GM21717 (cell line): ENCODE results near the gene CWF19L1.
"Not testable (repeated sequence)": the region's sequence is repeated elsewhere in the genome, so short reads cannot be mapped to it uniquely, and the experiment has no call there.

Source experiments
- ATAC-seq: cut with Tn5 transposase; IDR thresholded peaks from one replicate; pipeline ENCODE4 v1.9.1; 2021; ENCODE audit warnings: mild to moderate bottlenecking, moderate library complexity; ENCODE audit not compliant: unreplicated experiment

The CWF19L1 gene

GRCh38 chr10:100267239-100268104 is at the start of gene CWF19L1:
TSS of gene CWF19L1 (minus strand) at chr10:100267638. CDS start at chr10:100267593, 45 bp downstream.
- ATAC-seq: peak; percentile 75

GRCh38 chr10:100315615-100316014 is 48.2 kb upstream of the CWF19L1 start:
- ATAC-seq: no peak

- ATAC-seq: no peak
Observed at GRCh38 chr10:100311298-100311697, 43.9 kb upstream of the CWF19L1 start.

- no peak for ATAC-seq
Observed at GRCh38 chr10:100307684-100308083, 40.2 kb upstream of the CWF19L1 start.

- ATAC-seq: no peak
Observed at GRCh38 chr10:100306861-100307260, 39.4 kb upstream of the CWF19L1 start.

GRCh38 chr10:100304414-100304813 is 37.0 kb upstream of the CWF19L1 start:
- ATAC-seq: no peak

GRCh38 chr10:100303724-100304319 is 36.4 kb upstream of the CWF19L1 start:
- no peak for ATAC-seq

GRCh38 chr10:100301123-100301522 is 33.7 kb upstream of the CWF19L1 start:
- not testable (repeated sequence) for ATAC-seq

GRCh38 chr10:100297242-100297641 is 29.8 kb upstream of the CWF19L1 start:
- no peak for ATAC-seq

- no peak for ATAC-seq
Observed at GRCh38 chr10:100293066-100293465, 25.6 kb upstream of the CWF19L1 start.

- ATAC-seq: not testable (repeated sequence)
Observed at GRCh38 chr10:100292300-100292699, 24.9 kb upstream of the CWF19L1 start.

GRCh38 chr10:100291356-100291755 is 23.9 kb upstream of the CWF19L1 start:
- no peak for ATAC-seq

- ATAC-seq: no peak
Observed at GRCh38 chr10:100289641-100290040, 22.2 kb upstream of the CWF19L1 start.

GRCh38 chr10:100288196-100288595 is 20.8 kb upstream of the CWF19L1 start:
- no peak for ATAC-seq

- no peak for ATAC-seq
Observed at GRCh38 chr10:100287756-100288155, 20.3 kb upstream of the CWF19L1 start.

GRCh38 chr10:100286051-100287033 is 18.9 kb upstream of the CWF19L1 start, which contains the start of gene BLOC1S2:
TSS of gene BLOC1S2 (minus strand) at chr10:100286680. CDS start at chr10:100286659, 21 bp downstream.
- ATAC-seq: peak; percentile 75

- ATAC-seq: not testable (repeated sequence)
Observed at GRCh38 chr10:100285326-100285725, 17.9 kb upstream of the CWF19L1 start.

- no peak for ATAC-seq
Observed at GRCh38 chr10:100282907-100283306, 15.5 kb upstream of the CWF19L1 start.

- ATAC-seq: not testable (repeated sequence)
Observed at GRCh38 chr10:100276971-100277370, 9.5 kb upstream of the CWF19L1 start.

- no peak for ATAC-seq
Observed at GRCh38 chr10:100265821-100266485, 1.5 kb downstream of the CWF19L1 start.
